Activated CD4-positive, alpha-beta T cell treated with anti-CD3 and anti-CD28 coated beads for 48 hours (primary cell): Measurements from ENCODE around the gene OLR1.
"Not testable (repeated sequence)": the region's sequence is repeated elsewhere in the genome, so short reads cannot be mapped to it uniquely, and the experiment has no call there.

Source experiments
- DNase-seq: peaks from one replicate; pipeline ENCODE4 v3.0.0-alpha.2; 2020

OLR1 gene

GRCh38 chr12:10190558-10191388 is 18.8 kb upstream of the OLR1 start:
- peak; percentile 59 for DNase-seq

- DNase-seq, result no peak
Observed at GRCh38 chr12:10189653-10190052, 17.7 kb upstream of the OLR1 start.

GRCh38 chr12:10186958-10187357 is 15.0 kb upstream of the OLR1 start:
- DNase-seq, result not testable (repeated sequence)

GRCh38 chr12:10186299-10186698 is 14.4 kb upstream of the OLR1 start:
- no peak for DNase-seq

- no peak for DNase-seq
Observed at GRCh38 chr12:10184261-10184843, 12.4 kb upstream of the OLR1 start.

GRCh38 chr12:10182354-10183049 is 10.6 kb upstream of the OLR1 start:
- no peak for DNase-seq

- no peak for DNase-seq
Observed at GRCh38 chr12:10179776-10180181, 7.8 kb upstream of the OLR1 start.

GRCh38 chr12:10178821-10179220 is 6.9 kb upstream of the OLR1 start, which contains the start of gene TMEM52B:
TSS of gene TMEM52B (plus strand) at chr12:10179032. CDS start at chr12:10179575, 543 bp downstream.
- DNase-seq, result no peak

GRCh38 chr12:10175846-10176636 is 4.1 kb upstream of the OLR1 start:
- no peak for DNase-seq

GRCh38 chr12:10174986-10175614 is 3.2 kb upstream of the OLR1 start:
- DNase-seq, result no peak

- no peak for DNase-seq
Observed at GRCh38 chr12:10170216-10170615, 1.7 kb downstream of the OLR1 start.

GRCh38 chr12:10169104-10169503 is 2.8 kb downstream of the OLR1 start:
- no peak for DNase-seq

- no peak for DNase-seq
Observed at GRCh38 chr12:10167599-10167998, 4.3 kb downstream of the OLR1 start.

- no peak for DNase-seq
Observed at GRCh38 chr12:10165421-10165820, 6.5 kb downstream of the OLR1 start.

GRCh38 chr12:10163084-10163483 is 8.8 kb downstream of the OLR1 start:
- no peak for DNase-seq

- DNase-seq, result no peak
Observed at GRCh38 chr12:10160617-10161385, 11.1 kb downstream of the OLR1 start.

GRCh38 chr12:10159280-10159679 is 12.7 kb downstream of the OLR1 start:
- DNase-seq, result no peak

GRCh38 chr12:10158406-10158805 is 13.5 kb downstream of the OLR1 start:
- DNase-seq, result no peak

- no peak for DNase-seq
Observed at GRCh38 chr12:10155966-10156365, 16.0 kb downstream of the OLR1 start.

GRCh38 chr12:10154145-10154496 is 17.8 kb downstream of the OLR1 start:
- DNase-seq, result no peak

- DNase-seq, result peak; percentile 62
Observed at GRCh38 chr12:10153271-10154144, 18.4 kb downstream of the OLR1 start.
